ENCODE measurements around the gene SUMO3.

Gene SUMO3

DNA sequence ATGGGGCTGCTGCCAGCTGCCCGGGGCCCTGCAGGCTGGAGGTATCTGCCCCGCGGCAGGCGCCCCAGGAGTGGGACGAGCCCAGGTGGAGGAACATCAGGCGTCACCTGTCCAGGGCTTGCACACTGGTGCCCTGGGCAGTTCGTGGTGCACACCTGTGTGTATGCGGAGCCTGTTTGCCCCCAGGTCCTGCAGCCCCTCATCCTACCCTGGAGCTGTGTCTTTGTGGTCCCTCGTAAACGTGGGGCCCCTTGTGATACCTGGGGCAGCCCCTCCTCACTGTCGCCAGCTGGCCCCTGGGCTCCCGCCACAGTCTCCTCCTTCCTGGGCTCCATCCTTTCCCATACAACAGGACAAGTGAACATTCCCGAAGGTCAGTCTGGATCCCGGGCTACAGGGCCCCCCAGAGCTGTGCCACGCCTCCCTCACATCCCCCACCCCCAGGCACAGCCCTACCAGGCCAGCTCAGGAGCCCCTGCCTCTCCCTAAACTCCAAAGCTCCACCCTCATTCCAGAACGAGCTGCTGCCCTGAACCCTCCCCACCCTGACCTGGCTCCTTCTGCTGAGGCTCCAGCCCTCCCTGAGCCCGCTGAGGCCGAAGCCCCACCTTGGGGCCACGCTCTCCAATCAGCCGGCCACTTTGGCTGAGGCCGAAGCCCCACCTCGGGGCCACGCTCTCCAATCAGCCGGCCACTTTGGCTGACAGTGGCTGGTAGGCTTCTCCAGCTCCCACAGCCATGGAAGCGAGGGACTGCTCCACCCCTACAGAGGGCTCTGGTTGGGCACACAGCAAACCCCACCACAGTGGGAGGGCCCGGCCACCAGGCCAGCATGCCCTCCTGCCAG is 58.9 kb downstream of the SUMO3 start:
- no peak for DNase-seq

- DNase-seq: no peak
Observed at GRCh38 chr21:44758141-44758561, 59.7 kb downstream of the SUMO3 start.

DNA sequence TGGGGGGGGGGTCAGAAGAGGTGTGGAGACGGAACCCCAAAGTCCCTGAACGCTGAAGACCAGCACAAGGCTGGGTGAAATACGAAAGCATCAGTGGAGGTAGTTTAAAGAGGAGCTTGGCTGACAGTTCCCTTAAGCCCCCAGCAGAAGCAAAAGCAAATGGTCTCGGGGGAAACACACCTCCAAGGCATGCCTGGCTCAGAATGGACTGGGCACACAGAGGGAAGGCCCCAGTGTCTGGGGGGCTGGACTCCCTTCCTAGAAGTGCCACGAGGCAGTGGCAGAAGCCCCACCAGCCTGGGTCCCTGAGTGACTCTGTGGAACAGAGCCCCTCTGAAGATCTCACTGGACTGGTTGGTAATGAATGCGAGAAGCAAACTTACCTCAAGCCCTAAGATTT is 60.1 kb downstream of the SUMO3 start:
- no peak for DNase-seq

DNA sequence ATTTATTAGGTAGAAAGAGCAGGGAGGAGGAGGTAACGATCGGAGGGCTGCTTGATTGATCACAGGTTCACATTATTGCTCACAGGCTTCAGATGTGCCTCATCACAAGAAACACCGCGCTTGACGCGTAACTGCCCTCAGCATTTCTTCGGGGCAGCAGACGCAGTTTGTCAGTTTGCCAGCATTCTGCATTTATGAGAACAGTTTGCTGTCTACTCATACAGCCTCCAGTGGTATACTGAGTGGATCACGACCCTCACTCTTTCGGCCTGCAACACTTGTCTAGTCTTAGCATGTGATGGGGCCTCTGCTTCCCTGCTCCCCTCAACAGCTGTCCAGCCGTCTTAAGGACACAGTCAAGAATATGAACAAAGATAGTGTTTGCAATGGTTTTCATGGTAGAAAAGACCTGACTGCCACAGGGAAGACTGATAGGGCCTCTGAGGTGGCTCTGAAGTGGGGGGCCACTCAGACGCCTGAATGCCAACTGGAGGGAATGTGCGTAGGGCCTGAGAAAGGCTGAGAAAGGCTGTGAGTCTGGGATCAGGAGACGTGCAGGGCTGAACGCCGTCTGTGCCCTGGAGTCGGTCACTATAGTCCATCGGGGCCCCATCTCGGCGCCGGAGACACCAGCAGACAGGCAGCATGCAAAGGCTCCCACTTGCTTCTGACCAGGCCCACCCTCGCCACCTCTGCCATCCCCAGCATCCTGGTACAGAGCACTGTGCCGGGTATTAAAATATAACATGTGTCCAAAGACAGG is 61.3 kb downstream of the SUMO3 start:
- DNase-seq: no peak

Data from suppressor macrophage treated with lipopolysaccharide for 4 hours (primary cell).